ENCODE measurements around the gene STRA8.

The STRA8 gene, protein sequence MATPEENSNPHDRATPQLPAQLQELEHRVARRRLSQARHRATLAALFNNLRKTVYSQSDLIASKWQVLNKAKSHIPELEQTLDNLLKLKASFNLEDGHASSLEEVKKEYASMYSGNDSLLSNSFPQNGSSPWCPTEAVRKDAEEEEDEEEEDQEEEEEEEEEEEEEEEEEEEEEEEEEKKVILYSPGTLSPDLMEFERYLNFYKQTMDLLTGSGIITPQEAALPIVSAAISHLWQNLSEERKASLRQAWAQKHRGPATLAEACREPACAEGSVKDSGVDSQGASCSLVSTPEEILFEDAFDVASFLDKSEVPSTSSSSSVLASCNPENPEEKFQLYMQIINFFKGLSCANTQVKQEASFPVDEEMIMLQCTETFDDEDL

DNA sequence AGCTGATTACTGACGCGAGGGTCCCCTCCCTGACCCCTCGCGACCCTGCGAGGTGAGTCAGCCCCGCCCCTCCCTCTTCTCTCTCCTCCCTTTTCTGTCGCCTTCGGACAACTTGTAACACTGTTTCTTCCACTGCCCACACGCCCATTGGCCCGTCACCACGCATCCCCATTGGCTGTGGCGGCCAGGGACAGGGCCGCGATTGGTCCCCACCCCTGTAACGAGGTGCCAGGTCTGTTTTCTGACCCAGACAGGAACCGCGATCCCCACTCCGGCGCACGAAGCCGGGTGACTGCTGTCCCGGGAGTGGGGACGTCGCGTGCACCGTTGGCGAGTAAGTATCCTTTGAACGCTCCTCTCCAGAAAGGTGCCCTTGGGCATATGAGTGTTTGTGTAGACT, at the start of gene STRA8:
TSS of gene STRA8 (plus strand) at position 269 of the 400 bp plus-strand sequence. CDS start 6,687 bp downstream, outside the sequence.
- CTCF ChIA-PET, result interaction anchor here (0.6 kb wide), 1 partner anchor 108 kb away, joined by 3 read pairs; no protein-coding TSS in a partner anchor

DNA sequence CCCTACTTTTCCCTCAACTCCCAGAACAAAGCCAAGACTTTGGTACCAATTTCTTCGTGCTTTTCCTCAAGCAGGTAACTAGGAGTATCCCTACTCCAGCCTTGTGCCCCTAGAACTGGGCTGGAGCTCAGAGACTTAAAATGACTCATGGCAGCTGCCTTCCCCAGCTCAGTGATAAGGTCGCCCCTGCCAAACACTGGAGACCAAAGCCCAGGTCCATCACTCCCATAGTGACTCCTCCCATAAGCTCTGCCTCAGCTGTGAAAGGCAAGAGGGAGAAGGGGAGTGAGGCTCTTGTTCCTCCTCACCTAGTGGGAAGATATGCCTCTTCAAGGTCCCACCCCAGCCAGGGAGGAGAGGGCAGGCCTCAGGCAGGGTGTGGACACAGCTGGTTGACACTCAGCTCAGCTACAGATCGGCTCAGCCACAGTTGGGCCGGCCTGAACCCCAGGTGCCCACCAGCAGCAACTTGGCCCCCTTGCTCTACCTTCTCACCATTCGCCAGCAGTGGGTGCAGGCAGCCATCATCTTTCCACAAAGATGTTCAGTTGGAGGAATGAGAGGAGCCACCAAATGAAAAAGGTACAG, 49.3 kb upstream of the STRA8 start:
- DNase-seq (ENCODE audit: low spot score), result no peak
- CTCF ChIA-PET, result no interaction called here
- H3K27ac ChIP-seq, result no peak overlapping the region
- TF ChIP-seq, protein P1, sequence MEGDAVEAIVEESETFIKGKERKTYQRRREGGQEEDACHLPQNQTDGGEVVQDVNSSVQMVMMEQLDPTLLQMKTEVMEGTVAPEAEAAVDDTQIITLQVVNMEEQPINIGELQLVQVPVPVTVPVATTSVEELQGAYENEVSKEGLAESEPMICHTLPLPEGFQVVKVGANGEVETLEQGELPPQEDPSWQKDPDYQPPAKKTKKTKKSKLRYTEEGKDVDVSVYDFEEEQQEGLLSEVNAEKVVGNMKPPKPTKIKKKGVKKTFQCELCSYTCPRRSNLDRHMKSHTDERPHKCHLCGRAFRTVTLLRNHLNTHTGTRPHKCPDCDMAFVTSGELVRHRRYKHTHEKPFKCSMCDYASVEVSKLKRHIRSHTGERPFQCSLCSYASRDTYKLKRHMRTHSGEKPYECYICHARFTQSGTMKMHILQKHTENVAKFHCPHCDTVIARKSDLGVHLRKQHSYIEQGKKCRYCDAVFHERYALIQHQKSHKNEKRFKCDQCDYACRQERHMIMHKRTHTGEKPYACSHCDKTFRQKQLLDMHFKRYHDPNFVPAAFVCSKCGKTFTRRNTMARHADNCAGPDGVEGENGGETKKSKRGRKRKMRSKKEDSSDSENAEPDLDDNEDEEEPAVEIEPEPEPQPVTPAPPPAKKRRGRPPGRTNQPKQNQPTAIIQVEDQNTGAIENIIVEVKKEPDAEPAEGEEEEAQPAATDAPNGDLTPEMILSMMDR (conservative IDR thresholded peaks at IDR 0.05; ENCODE audit: low read depth), result no peak
- POLR2A ChIA-PET (ENCODE audit: low non-redundant PET), result no interaction called here

More for the DNA sequence above, at the start of gene STRA8:
- DNase-seq (ENCODE audit: low spot score), result no peak
- TF ChIP-seq, protein P1 (conservative IDR thresholded peaks at IDR 0.05; ENCODE audit: low read depth), result no peak
- no peak within 1 kb of the TSS for H3K27ac ChIP-seq
- POLR2A ChIA-PET (ENCODE audit: low non-redundant PET), result no interaction called here

DNA sequence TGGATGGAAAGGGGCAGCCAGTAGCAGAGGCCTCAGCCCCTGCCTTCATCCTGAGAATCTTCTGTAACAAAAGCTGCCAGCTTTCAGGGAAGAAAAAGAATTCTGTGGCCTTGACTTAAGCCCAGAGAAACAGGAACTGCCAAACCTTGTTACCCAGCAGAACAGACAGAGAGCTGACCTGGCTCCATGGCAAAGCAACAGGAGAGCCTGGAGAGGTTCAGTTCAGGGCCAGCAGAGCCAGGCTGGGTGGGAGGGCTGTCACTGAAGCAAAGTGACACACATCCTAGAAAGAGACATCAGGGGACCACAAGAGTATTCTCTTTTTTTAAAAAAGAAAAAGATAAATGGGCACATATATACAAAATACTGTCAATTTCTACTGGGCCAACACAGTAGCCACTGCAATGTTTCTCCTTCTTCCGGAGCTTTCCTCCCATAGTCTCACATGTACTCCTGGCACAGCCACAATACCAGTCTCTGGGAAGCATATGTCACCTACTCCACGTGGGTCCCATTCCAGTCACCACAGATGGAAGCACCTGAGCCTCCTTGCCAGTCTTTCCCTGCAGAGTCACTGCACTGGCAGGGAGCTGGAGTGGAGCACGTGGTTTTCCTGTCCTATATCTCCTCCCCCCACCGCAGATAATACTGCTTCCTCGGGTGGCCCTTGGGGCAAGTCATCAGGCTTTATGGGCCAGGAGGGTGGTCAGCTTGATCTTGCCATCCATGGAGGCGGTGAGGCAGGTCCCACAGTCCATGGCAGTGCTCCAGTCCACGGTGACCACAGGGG, 48.0 kb upstream of the STRA8 start:
- ChIA-PET CTCF (no interaction called here), POLR2A (ENCODE audit: low non-redundant PET) (no interaction called here)
- H3K27ac ChIP-seq, result no peak overlapping the region
- TF ChIP-seq, protein P1 (conservative IDR thresholded peaks at IDR 0.05; ENCODE audit: low read depth), result no peak
- DNase-seq (ENCODE audit: low spot score), result no peak

DNA sequence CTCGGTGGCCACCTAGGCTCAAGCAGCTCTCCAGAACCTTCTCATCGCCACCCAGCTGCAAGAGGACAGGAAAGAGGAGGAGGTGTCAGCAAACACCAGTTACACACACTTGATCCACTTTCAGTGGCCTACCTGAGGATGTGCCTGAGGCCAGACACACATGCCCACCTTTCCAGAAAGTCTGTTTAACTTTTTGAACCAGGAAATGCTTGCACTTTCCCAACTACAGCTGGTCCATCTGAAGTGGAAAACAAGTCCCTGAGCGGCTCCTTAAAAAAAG, 47.4 kb upstream of the STRA8 start:
- POLR2A ChIA-PET (ENCODE audit: low non-redundant PET), result no interaction called here
- DNase-seq (ENCODE audit: low spot score), result no peak
- H3K27ac ChIP-seq, result no peak overlapping the region
- TF ChIP-seq, protein P1 (conservative IDR thresholded peaks at IDR 0.05; ENCODE audit: low read depth), result no peak
- CTCF ChIA-PET, result interaction anchor here (0.5 kb wide), 1 partner anchor 10 kb away, joined by 3 read pairs; no protein-coding TSS in a partner anchor

DNA sequence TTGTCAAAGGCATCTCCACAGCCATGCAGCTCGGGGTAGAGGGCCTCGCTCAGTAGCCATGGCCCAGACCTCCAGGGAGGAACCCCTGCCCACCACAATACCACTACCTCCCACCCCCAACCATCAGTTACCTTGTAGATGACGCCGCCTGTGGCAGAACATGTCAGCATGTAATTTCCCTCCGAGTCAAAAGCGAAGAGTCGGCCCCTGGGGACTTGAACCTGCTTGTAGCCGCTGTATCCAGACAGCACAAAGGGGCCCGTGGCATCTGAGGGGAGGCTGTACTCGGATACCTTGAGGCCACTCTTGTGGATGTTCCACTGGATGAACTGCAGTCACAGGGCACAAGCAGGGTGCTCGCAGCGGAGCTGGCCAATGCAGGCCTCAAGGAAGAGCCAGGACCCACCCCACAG, 46.8 kb upstream of the STRA8 start:
- CTCF ChIA-PET, result interaction anchor here (0.5 kb wide), 1 partner anchor 10 kb away, joined by 3 read pairs; no protein-coding TSS in a partner anchor
- POLR2A ChIA-PET (ENCODE audit: low non-redundant PET), result no interaction called here
- no peak overlapping the region for H3K27ac ChIP-seq
- TF ChIP-seq, protein P1 (conservative IDR thresholded peaks at IDR 0.05; ENCODE audit: low read depth), result no peak
- DNase-seq (ENCODE audit: low spot score), result no peak

DNA sequence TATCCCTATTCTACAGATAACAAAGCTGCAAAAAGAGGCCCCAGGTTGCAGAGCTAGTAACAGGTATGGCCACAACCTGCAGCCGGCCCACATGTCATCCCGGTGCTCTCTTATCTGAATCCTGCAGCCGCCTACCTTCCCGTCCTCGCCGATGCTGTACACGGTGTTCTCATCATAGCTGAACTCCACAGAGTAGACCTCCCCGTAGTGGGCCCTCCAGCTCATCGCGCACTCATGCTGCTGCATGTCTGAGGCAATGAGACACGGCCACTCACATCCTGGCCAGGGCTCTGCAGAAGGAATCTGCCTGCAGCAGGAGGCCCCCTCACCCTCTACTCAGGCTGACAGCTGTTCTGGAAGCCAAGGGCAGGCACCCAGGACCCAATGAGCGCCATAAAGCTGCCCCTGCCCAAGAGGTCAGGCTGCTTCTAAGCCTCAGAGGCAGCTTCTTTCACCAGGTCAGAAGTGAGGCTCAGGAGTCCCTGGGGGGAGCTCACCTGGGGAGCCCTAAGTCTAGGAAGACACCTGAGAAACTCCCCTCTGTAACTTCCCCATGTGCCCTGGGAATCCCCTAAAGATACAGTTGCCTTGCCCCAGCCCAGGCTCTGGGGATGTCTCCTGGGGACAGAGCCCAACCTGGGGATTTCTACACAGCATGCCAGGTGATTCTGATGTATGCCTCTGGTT, 45.2 kb upstream of the STRA8 start:
- TF ChIP-seq, protein P1 (conservative IDR thresholded peaks at IDR 0.05; ENCODE audit: low read depth), result no peak
- H3K27ac ChIP-seq, result no peak overlapping the region
- POLR2A ChIA-PET (ENCODE audit: low non-redundant PET), result no interaction called here
- CTCF ChIA-PET, result interaction anchor here (0.7 kb wide), 1 partner anchor 498 kb away, joined by 3 read pairs; no protein-coding TSS in a partner anchor
- no peak for DNase-seq (ENCODE audit: low spot score)
